PC-3 (cell line): ENCODE measurements around the gene FTO. TPM values are rescaled to one million over a fixed set of nuclear protein-coding genes. Genes with fewer than 3 reads are reported as not detected.

Experiments
- ATAC-seq: fragments of 200-7000 bp; cut with Tn5 transposase; 2 replicates; pipeline ENCODE4 v1.9.1; 2020; ENCODE audit warnings: mild to moderate bottlenecking, moderate library complexity
- BruUV-seq: library from RNA; stranded (reverse); fragments of 400-500 nt; replicated peaks from 2 replicates; lab custom pipeline; 2021; lab: Mats Ljungman, UMichigan
- CTCF ChIA-PET: fragments of 300-600 bp; sonication (Branson Sonifier 250); formaldehyde crosslinking; loops from one replicate; lab custom pipeline; 2022; ENCODE audit warnings: antibody characterized with exemption; lab: Charles Lee
- POLR2A ChIA-PET: fragments of 300-600 bp; sonication (Branson Sonifier 250); formaldehyde crosslinking; loops from one replicate; lab custom pipeline; 2022; ENCODE audit warnings: antibody characterized with exemption; ENCODE audit not compliant: unreplicated experiment; lab: Charles Lee
- DNase-seq: peaks from one replicate; pipeline ENCODE4 v3.0.0-alpha.2; 2015
- H2AFZ ChIP-seq: fragments of 300-600 bp; sonication (generic); 2 replicates; pipeline ENCODE4 v1.6.0; 2016; ENCODE audit warnings: antibody characterized with exemption, low read length
- H3F3A ChIP-seq: fragments of 300-600 bp; sonication (generic); one replicate; pipeline ENCODE4 v1.6.0; 2017; ENCODE audit warnings: antibody characterized with exemption, low read length, control low read depth, mild to moderate bottlenecking; ENCODE audit not compliant: unreplicated experiment
- H3K27ac ChIP-seq: fragments of 300-600 bp; sonication (generic); 2 replicates; pipeline ENCODE4 v1.5.1; 2016; ENCODE audit warnings: mild to moderate bottlenecking, low read length
- H3K27me3 ChIP-seq: fragments of 300-600 bp; sonication (generic); 2 replicates; pipeline ENCODE4 v1.6.1; 2016; ENCODE audit warnings: low read length, mixed read lengths
- H3K36me3 ChIP-seq: fragments of 300-600 bp; sonication (generic); 2 replicates; pipeline ENCODE4 v1.6.1; 2016; ENCODE audit warnings: low read depth, mixed run types, low read length, mixed read lengths
- H3K4me1 ChIP-seq: fragments of 300-600 bp; sonication (generic); 2 replicates; pipeline ENCODE4 v1.5.1; 2016; ENCODE audit warnings: low read length; ENCODE audit not compliant: insufficient read depth
- H3K4me2 ChIP-seq: fragments of 300-600 bp; sonication (generic); 2 replicates; pipeline ENCODE4 v1.6.0; 2016; ENCODE audit warnings: low read length
- H3K4me3 ChIP-seq: fragments of 300-600 bp; sonication (generic); 2 replicates; pipeline ENCODE4 v1.5.1; 2016; ENCODE audit warnings: mild to moderate bottlenecking, low read length, mixed read lengths
- H3K79me2 ChIP-seq: fragments of 300-600 bp; sonication (generic); 2 replicates; pipeline ENCODE4 v1.6.1; 2017; ENCODE audit warnings: low read length, mixed read lengths
- H3K9ac ChIP-seq: fragments of 300-600 bp; sonication (generic); 2 replicates; pipeline ENCODE4 v1.6.0; 2016; ENCODE audit warnings: mild to moderate bottlenecking, low read length
- H3K9me2 ChIP-seq: fragments of 300-600 bp; sonication (generic); replicated peaks from 2 replicates; pipeline ENCODE4 v1.6.1; 2016; ENCODE audit warnings: mixed run types, low read length, mixed read lengths
- H3K9me3 ChIP-seq: fragments of 300-600 bp; sonication (generic); 2 replicates; pipeline ENCODE4 v1.6.1; 2016; ENCODE audit warnings: low read length, mixed read lengths
- H4K20me1 ChIP-seq: fragments of 300-600 bp; sonication (generic); 2 replicates; pipeline ENCODE4 v1.6.1; 2016; ENCODE audit warnings: low read length, mixed read lengths
- EZH2 ChIP-seq: fragments of 300-600 bp; sonication (generic); IDR thresholded peaks from one replicate; pipeline ENCODE4 v1.6.1; 2017; ENCODE audit warnings: antibody characterized with exemption, mild to moderate bottlenecking, low read length; ENCODE audit not compliant: unreplicated experiment
- EZH2phosphoT487 ChIP-seq: fragments of 300-600 bp; sonication (generic); IDR thresholded peaks from 2 replicates; pipeline ENCODE4 v1.6.1; 2018; ENCODE audit warnings: mild to moderate bottlenecking, antibody characterized with exemption, low read length, borderline replicate concordance
- intact Hi-C: fragments of 100-400 bp; cut with micrococcal nuclease; formaldehyde crosslinking; loops from 2 replicates; pipeline ENCODE4 v1.9.0; 2023
- total RNA-seq: library from RNA; depleted of rRNA; stranded (reverse); fragments of >200 nt; gene quantifications from 2 replicates; pipeline ENCODE4 v1.2.3, GENCODE V29; 2014
- TF ChIP-seq, protein P1 (sequence below): fragments of 300-600 bp; sonication (generic); conservative IDR thresholded peaks from 2 replicates; pipeline ENCODE4 v1.5.1; 2017; ENCODE audit warnings: antibody characterized with exemption, low read depth, mild to moderate bottlenecking, low read length

FTO gene
- total RNA-seq, 1 experiment from 2014 or later = 27.0 TPM

DNA sequence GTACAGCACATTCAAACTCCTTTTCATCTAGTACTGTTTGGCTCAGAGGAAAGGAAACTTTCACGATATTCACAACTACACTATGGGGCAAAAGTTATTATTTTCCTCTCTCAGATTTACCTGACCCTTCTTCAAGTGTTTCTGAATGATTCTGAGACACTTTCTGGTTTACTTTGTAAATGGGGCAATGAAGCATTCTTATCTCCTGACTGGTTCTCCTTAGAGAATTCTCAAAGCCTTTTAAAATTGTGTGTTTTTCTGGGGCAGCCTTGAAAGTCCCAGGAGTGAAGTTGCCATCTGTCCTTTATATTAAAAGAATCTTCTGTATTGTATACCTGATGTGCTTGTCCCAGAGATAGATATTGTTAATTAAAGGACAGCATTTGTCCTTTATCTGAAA is 264.9 kb downstream of the FTO start:
- no peak overlapping the region for H3K4me3 ChIP-seq
- no peaks in the 10 kb centered on the region for H3K4me1 ChIP-seq
- no peaks in the 10 kb centered on the region for H3K9me2 ChIP-seq
- no peak overlapping the region for H3K9ac ChIP-seq
- no peaks in the 10 kb centered on the region for H3K36me3 ChIP-seq
- DNase-seq (no peak), ATAC-seq (no peak)
- BruUV-seq = no TSS peak
- no peaks in the 10 kb centered on the region for H4K20me1 ChIP-seq
- no peak overlapping the region for H3K4me2 ChIP-seq
- TF ChIP-seq EZH2phosphoT487 (no peak), EZH2 (no peak)
- TF ChIP-seq, protein P1, sequence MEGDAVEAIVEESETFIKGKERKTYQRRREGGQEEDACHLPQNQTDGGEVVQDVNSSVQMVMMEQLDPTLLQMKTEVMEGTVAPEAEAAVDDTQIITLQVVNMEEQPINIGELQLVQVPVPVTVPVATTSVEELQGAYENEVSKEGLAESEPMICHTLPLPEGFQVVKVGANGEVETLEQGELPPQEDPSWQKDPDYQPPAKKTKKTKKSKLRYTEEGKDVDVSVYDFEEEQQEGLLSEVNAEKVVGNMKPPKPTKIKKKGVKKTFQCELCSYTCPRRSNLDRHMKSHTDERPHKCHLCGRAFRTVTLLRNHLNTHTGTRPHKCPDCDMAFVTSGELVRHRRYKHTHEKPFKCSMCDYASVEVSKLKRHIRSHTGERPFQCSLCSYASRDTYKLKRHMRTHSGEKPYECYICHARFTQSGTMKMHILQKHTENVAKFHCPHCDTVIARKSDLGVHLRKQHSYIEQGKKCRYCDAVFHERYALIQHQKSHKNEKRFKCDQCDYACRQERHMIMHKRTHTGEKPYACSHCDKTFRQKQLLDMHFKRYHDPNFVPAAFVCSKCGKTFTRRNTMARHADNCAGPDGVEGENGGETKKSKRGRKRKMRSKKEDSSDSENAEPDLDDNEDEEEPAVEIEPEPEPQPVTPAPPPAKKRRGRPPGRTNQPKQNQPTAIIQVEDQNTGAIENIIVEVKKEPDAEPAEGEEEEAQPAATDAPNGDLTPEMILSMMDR = no peak
- CTCF ChIA-PET = no interaction called here
- no peak overlapping the region for H2AFZ ChIP-seq
- intact Hi-C loops = no loop called here
- POLR2A ChIA-PET = no interaction called here
- H3K27me3 ChIP-seq = no peaks in the 10 kb centered on the region
- no peaks in the 10 kb centered on the region for H3K79me2 ChIP-seq
- H3K27ac ChIP-seq = no peak overlapping the region
- H3K9me3 ChIP-seq = no peaks in the 10 kb centered on the region
- H3F3A ChIP-seq = no peaks in the 10 kb centered on the region

DNA sequence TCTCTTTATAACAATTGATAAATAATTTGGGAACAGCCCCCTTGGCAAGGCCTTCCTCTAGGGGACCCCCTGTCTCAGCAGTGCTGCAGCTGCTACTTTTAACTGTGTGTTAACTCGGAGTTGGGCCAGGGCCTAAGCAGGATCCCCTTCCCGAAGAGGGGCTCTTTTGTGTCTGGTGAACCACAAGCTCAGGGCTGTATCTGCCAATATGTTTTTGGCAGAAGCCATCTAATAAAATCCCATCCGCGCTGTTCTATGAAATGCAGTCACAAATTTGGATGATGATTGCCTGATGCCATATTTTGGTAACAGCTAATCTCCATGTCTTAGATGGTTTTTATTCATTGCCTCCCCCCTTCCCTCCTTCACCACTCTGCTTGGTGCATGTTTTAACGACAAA is 267.7 kb downstream of the FTO start:
- Histone ChIP-seq H3K79me2 (no peaks in the 10 kb centered on the region), H2AFZ (no peak overlapping the region), H3F3A (no peaks in the 10 kb centered on the region), H3K4me1 (no peaks in the 10 kb centered on the region), H4K20me1 (no peaks in the 10 kb centered on the region), H3K4me2 (no peak overlapping the region), H3K9me3 (no peaks in the 10 kb centered on the region), H3K36me3 (no peaks in the 10 kb centered on the region), H3K27ac (no peak overlapping the region), H3K4me3 (no peak overlapping the region), H3K27me3 (no peaks in the 10 kb centered on the region), H3K9ac (no peak overlapping the region), H3K9me2 (no peaks in the 10 kb centered on the region)
- DNase-seq = no peak
- CTCF ChIA-PET = no interaction called here
- BruUV-seq = no TSS peak
- TF ChIP-seq EZH2phosphoT487 = no peak
- no peak for TF ChIP-seq EZH2
- TF ChIP-seq, protein P1 = no peak
- intact Hi-C loops = no loop called here
- POLR2A ChIA-PET = no interaction called here
- no peak for ATAC-seq

- POLR2A ChIA-PET = no interaction called here
- Histone ChIP-seq H4K20me1 (no peaks in the 10 kb centered on the region), H3F3A (no peaks in the 10 kb centered on the region), H3K27ac (no peak overlapping the region), H2AFZ (no peak overlapping the region), H3K4me1 (no peaks in the 10 kb centered on the region), H3K36me3 (no peaks in the 10 kb centered on the region), H3K4me3 (no peak overlapping the region), H3K79me2 (no peaks in the 10 kb centered on the region), H3K9me2 (no peaks in the 10 kb centered on the region), H3K9ac (no peak overlapping the region), H3K4me2 (no peak overlapping the region), H3K9me3 (no peaks in the 10 kb centered on the region), H3K27me3 (no peaks in the 10 kb centered on the region)
- ATAC-seq (no peak), DNase-seq (no peak)
- intact Hi-C loops = no loop called here
- no peak for TF ChIP-seq EZH2
- TF ChIP-seq, protein P1 = no peak
- TF ChIP-seq EZH2phosphoT487 = no peak
- no TSS peak for BruUV-seq
- CTCF ChIA-PET = no interaction called here
These were observed 269.1 kb downstream of the FTO start for GRCh38 chr16:53973021-53973420.
